ENCODE measurements around the gene METTL26.
"Not testable (repeated sequence)": the region's sequence is repeated elsewhere in the genome, so short reads cannot be mapped to it uniquely, and the experiment has no call there.

METTL26 gene

DNA sequence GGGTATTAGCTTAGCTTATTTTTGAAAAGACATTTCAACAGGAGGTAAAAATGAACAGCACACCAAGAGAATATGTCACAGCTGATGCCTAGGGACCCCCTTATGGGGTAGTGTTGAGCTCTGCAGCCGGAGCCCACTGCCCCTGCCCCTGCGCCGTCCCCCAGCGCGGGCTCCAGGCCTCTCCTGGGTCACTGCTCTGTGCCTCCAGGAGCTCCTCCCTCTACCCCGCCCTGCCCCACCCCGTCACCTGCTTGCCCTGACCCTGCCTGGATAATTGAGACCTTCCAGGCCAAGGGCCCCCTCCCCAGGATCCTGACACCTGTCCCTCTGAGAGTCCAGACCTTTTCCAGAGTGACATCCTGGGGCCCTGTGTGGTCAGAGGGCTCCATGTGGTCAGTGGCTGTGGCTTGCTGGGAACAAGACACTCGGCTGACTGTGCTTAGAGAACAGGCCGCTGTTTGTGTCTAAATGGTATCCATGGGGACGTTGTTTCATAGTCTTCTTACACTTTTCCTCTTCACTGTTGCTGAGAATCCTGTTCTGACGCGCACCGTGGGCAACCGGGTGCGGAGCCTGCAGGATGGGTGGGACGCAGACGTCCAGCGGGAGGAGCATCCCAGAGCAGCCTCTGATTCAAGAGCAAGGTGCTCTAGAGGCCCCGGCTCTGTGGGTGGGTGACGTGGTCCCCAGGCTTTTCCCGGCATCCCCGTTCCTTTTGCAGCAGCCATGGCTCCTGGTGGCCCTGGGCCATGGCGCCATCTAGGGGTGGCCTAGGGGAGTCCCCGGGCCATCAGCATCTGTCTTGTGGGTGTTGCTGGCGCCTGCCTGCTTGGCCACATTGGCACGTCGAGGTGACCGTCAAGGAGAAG lies 25.4 kb downstream of the METTL26 start:
- no peak overlapping the region for H3K9ac ChIP-seq (ENCODE audit: low read length)
- no peak overlapping the region for H3K4me3 ChIP-seq (ENCODE audit: low read length)
- no peaks in the 10 kb centered on the region for H3K36me3 ChIP-seq (ENCODE audit: control insufficient read depth, insufficient read depth, low read length, severe bottlenecking)
- no peaks in the 10 kb centered on the region for H3K4me1 ChIP-seq (ENCODE audit: control insufficient read depth, insufficient read depth, low read length)
- H3K9me3 ChIP-seq (ENCODE audit: control insufficient read depth, low read length): no peaks in the 10 kb centered on the region
- no peaks in the 10 kb centered on the region for H3K27me3 ChIP-seq (replicated peaks; ENCODE audit: control insufficient read depth, insufficient read depth, low read length)
- peak; percentile 50 for DNase-seq (ENCODE audit: low read depth)

DNA sequence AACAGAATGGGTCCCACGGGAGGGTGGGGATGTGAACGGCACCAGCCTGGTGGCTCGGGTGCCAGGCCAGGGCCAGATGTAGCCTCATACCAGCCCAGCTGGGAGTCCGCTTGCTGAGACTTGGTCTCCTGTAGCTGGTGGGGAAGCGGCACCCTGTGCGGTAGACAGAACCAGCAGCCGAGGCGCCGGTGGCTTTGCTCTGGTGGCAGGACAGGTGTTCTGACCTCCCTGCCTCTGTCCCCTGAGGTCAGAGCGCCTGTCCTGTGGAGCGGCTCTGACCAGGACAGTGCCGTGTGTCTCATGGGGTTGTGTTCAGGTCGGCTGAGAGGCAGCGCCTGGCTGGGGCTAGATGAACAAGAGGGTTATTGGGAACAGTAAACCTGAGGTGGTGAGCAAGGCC lies 26.1 kb downstream of the METTL26 start:
- H3K9me3 ChIP-seq (ENCODE audit: control insufficient read depth, low read length): no peaks in the 10 kb centered on the region
- H3K27me3 ChIP-seq (replicated peaks; ENCODE audit: control insufficient read depth, insufficient read depth, low read length): no peaks in the 10 kb centered on the region
- H3K9ac ChIP-seq (ENCODE audit: low read length): no peak overlapping the region
- no peak for DNase-seq (ENCODE audit: low read depth)
- no peaks in the 10 kb centered on the region for H3K4me1 ChIP-seq (ENCODE audit: control insufficient read depth, insufficient read depth, low read length)
- H3K4me3 ChIP-seq (ENCODE audit: low read length): no peak overlapping the region
- H3K36me3 ChIP-seq (ENCODE audit: control insufficient read depth, insufficient read depth, low read length, severe bottlenecking): no peaks in the 10 kb centered on the region

DNA sequence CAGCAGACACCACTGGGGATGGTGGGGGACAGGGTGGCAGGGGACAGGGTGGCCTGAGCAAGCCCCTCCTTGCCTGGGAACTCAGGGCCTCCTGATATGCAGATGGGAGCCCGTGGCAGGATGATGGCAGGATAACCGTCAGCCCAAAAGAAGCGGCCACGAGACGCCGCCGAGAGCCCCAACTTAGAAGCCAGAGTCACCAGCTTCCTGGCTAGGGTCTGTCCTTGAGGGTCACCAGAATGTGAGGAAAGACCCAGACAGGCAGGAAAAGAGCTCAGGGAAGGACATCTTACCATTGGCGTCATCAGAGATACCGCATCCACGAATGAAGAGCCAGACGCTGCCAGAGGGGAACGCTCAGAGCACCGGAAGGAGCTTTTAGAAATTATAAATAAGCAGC lies 26.8 kb downstream of the METTL26 start:
- H3K27me3 ChIP-seq (replicated peaks; ENCODE audit: control insufficient read depth, insufficient read depth, low read length): no peaks in the 10 kb centered on the region
- DNase-seq (ENCODE audit: low read depth): no peak
- no peak overlapping the region for H3K4me3 ChIP-seq (ENCODE audit: low read length)
- no peak overlapping the region for H3K9ac ChIP-seq (ENCODE audit: low read length)
- H3K36me3 ChIP-seq (ENCODE audit: control insufficient read depth, insufficient read depth, low read length, severe bottlenecking): no peaks in the 10 kb centered on the region
- no peaks in the 10 kb centered on the region for H3K9me3 ChIP-seq (ENCODE audit: control insufficient read depth, low read length)
- H3K4me1 ChIP-seq (ENCODE audit: control insufficient read depth, insufficient read depth, low read length): no peaks in the 10 kb centered on the region

DNA sequence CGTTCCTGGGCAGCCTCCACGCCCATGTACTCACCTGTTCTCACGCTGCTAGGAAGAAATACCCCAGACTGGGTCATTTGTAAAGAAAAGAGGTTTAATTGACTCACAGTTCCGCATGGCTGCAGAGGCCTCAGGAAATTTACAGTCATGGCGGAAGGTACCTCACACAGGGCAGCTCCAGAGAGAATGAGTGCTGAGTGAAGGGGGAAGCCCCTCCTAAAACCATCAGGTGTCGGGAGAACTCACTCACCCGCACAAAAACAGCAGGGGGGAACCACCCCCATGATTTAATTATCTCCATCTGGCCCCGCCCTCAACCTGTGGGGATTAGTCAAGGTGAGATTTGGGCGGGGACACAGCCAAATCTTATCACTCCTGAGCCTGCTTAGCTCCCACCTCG lies 28.1 kb downstream of the METTL26 start:
- Histone ChIP-seq H3K4me3 (ENCODE audit: low read length) (no peak overlapping the region), H3K9ac (ENCODE audit: low read length) (no peak overlapping the region), H3K36me3 (ENCODE audit: control insufficient read depth, insufficient read depth, low read length, severe bottlenecking) (no peaks in the 10 kb centered on the region), H3K9me3 (ENCODE audit: control insufficient read depth, low read length) (no peaks in the 10 kb centered on the region), H3K4me1 (ENCODE audit: control insufficient read depth, insufficient read depth, low read length) (no peaks in the 10 kb centered on the region), H3K27me3 (replicated peaks; ENCODE audit: control insufficient read depth, insufficient read depth, low read length) (no peaks in the 10 kb centered on the region)
- no peak for DNase-seq (ENCODE audit: low read depth)

DNA sequence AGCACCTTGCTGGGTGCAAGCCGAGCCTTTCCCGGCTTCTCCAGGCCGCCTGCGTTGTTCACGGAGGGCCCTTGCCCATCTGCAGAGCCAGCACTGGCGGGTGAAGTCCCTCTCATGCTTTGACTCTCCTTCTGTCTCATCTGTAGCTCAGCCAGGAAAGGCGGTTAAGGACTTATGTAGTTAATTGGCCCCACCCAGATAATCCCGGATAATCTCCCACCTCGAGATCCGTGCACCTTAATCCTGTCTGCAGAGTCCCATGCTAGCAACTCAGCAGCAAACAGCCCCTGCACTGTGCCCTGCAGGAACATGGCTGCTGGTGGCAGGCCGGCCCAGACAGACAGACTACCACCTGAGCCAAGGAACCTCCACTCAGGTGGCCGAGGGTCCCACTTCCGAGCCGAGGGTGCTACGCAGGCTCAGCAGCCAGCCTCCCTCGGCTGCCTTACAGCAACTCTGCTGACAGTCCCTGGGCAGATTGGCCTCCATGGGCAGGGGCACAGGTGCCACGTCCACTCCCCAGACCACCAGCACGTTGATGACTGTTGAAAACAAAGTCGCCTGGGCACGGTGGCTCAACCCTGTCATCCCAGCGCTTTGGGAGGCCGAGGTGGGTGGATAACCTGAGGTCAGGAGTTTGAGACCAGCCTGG lies 29.3 kb downstream of the METTL26 start:
- Histone ChIP-seq H3K9ac (ENCODE audit: low read length) (no peak overlapping the region), H3K4me3 (ENCODE audit: low read length) (no peak overlapping the region), H3K9me3 (ENCODE audit: control insufficient read depth, low read length) (no peaks in the 10 kb centered on the region), H3K4me1 (ENCODE audit: control insufficient read depth, insufficient read depth, low read length) (no peaks in the 10 kb centered on the region), H3K27me3 (replicated peaks; ENCODE audit: control insufficient read depth, insufficient read depth, low read length) (no peaks in the 10 kb centered on the region), H3K36me3 (ENCODE audit: control insufficient read depth, insufficient read depth, low read length, severe bottlenecking) (no peaks in the 10 kb centered on the region)
- DNase-seq (ENCODE audit: low read depth): no peak

DNA sequence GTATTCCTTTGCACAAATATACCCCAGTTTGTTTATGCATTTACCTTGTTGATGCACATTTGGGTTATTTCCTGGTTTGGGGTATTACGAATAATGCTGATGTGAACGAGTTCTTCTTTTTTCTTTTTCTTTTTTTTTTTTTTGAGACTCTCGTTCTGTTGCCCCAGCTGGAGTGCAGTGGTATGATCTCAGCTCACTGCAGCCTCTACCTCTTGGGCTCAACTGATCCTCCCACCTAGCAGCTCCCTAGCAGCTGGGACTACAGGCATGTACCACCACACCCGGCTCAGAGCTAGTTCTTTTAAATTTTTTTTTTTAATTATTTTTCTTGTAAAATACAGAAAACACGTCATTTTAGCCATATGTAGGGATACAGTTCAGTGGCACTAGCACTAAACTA lies 32.2 kb downstream of the METTL26 start:
- H3K4me1 ChIP-seq (ENCODE audit: control insufficient read depth, insufficient read depth, low read length): no peaks in the 10 kb centered on the region
- H3K27me3 ChIP-seq (replicated peaks; ENCODE audit: control insufficient read depth, insufficient read depth, low read length): no peaks in the 10 kb centered on the region
- peaks cover 6% of the 10 kb centered on the region for H3K36me3 ChIP-seq (ENCODE audit: control insufficient read depth, insufficient read depth, low read length, severe bottlenecking)
- no peak for DNase-seq (ENCODE audit: low read depth)
- H3K9me3 ChIP-seq (ENCODE audit: control insufficient read depth, low read length): no peaks in the 10 kb centered on the region
- H3K9ac ChIP-seq (ENCODE audit: low read length): no peak overlapping the region
- no peak overlapping the region for H3K4me3 ChIP-seq (ENCODE audit: low read length)

DNA sequence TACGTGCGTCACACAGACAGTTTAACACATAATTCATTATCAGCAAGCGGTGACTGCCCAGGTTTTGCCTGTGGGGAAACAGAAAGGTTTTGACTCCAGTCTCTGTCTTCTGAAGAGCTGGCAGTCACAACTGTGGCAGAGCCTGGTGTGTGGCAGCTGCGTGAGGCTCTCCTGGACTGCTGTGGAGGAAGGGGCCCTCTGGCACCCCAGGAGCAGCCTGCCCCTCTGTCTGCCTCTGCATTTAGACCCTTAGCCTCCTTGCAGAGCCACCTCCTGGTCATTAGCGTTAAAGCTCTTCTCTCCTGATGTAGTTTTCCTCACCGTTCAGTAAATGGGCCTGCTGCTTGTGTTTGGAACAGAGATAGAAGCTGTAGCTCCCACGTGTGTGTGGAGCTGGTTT lies 35.3 kb downstream of the METTL26 start:
- Histone ChIP-seq H3K9me3 (ENCODE audit: control insufficient read depth, low read length) (no peaks in the 10 kb centered on the region), H3K27me3 (replicated peaks; ENCODE audit: control insufficient read depth, insufficient read depth, low read length) (no peaks in the 10 kb centered on the region), H3K36me3 (ENCODE audit: control insufficient read depth, insufficient read depth, low read length, severe bottlenecking) (peaks cover 12% of the 10 kb centered on the region), H3K9ac (ENCODE audit: low read length) (no peak overlapping the region), H3K4me1 (ENCODE audit: control insufficient read depth, insufficient read depth, low read length) (no peaks in the 10 kb centered on the region), H3K4me3 (ENCODE audit: low read length) (no peak overlapping the region)
- peak; percentile 16 for DNase-seq (ENCODE audit: low read depth)

DNA sequence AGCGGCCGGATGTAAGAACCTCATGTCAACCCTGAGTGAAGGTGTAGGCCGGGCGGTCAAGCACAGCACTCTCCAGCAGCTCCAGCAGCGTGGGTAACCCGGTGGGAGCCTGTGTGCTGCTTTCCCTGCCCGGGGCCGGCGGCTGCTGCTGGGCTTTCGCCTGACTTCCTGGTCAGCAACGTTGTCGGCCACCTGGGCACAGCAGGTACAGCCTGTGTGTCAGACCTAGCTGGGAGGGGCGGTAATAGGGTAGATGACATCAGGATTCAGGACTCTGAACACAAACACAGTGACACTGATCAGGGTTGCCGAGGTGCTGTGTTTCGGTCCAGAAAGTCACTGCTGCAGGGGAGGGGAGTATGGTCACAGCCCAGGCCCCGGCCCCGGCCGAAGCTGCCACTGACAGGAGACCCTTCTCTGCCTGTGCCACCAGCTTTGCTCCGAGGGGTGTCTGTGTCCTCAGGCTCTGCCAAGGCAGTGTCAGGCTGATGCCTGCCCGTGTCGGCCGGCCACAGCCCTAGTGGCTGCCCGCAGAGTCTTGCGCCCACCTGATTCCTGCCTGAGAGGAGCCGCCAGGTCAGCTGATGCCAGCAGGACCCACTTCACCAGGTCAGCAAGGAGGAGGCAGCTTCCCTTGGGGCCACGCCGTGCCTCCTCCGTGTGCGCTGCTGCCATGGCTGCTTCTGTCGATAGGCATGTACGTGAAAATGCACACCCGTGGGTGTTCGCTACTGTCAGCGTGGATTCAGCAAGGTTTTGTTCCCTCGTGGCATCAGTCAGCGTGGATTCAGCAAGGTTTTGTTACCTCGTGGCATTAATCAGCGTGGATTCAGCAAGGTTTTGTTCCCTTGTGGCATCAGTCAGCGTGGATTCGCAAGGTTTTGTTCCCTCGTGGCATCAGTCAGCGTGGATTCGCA lies 37.0 kb downstream of the METTL26 start:
- Histone ChIP-seq H3K4me3 (ENCODE audit: low read length) (no peak overlapping the region), H3K9me3 (ENCODE audit: control insufficient read depth, low read length) (no peaks in the 10 kb centered on the region), H3K4me1 (ENCODE audit: control insufficient read depth, insufficient read depth, low read length) (no peaks in the 10 kb centered on the region), H3K36me3 (ENCODE audit: control insufficient read depth, insufficient read depth, low read length, severe bottlenecking) (peaks cover 12% of the 10 kb centered on the region), H3K27me3 (replicated peaks; ENCODE audit: control insufficient read depth, insufficient read depth, low read length) (no peaks in the 10 kb centered on the region), H3K9ac (ENCODE audit: low read length) (no peak overlapping the region)
- no peak for DNase-seq (ENCODE audit: low read depth)

DNA sequence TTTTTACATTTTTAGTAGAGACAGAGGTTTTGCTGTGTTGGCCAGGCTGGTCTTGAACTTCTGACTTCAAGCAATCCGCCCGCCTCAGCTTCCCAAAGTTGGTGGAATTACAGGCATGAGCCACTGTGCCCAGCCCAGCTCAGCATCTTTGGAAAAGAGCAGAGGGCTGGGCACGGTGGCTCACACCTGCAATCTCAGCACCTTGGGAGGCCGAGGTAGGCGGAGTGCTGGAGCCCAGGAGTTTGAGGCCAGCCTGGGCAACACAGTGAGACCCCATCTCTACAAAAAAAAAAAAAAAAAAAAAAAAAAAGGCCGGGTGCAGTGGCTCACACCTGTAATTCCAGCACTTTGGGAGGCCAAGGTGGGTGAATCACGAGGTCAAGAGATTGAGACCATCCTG lies 38.5 kb downstream of the METTL26 start:
- H3K4me1 ChIP-seq (ENCODE audit: control insufficient read depth, insufficient read depth, low read length); H3K27me3 ChIP-seq (replicated peaks; ENCODE audit: control insufficient read depth, insufficient read depth, low read length); H3K9me3 ChIP-seq (ENCODE audit: control insufficient read depth, low read length); DNase-seq (ENCODE audit: low read depth); H3K4me3 ChIP-seq (ENCODE audit: low read length); H3K9ac ChIP-seq (ENCODE audit: low read length): not testable (repeated sequence)
- H3K36me3 ChIP-seq (ENCODE audit: control insufficient read depth, insufficient read depth, low read length, severe bottlenecking): peaks cover 16% of the 10 kb centered on the region

DNA sequence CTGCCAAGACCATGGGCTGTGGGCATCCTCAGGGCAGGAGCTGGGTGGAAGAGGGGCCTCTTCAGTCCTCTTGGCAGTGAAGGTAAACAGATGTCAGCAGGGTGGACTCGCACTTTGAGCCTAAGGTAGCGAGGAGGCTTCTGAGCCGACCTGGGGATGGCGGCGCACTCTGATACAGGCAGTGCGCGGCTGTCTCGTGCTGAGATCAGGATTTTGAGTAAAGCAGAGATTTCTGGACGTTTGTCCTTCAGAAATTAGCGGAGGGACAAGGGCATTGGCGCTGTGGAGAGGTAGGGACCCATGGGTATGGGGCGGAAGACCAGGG lies 39.4 kb downstream of the METTL26 start:
- no peak overlapping the region for H3K4me3 ChIP-seq (ENCODE audit: low read length)
- H3K9me3 ChIP-seq (ENCODE audit: control insufficient read depth, low read length): no peaks in the 10 kb centered on the region
- no peak overlapping the region for H3K9ac ChIP-seq (ENCODE audit: low read length)
- peaks cover 16% of the 10 kb centered on the region for H3K36me3 ChIP-seq (ENCODE audit: control insufficient read depth, insufficient read depth, low read length, severe bottlenecking)
- DNase-seq (ENCODE audit: low read depth): no peak
- no peaks in the 10 kb centered on the region for H3K27me3 ChIP-seq (replicated peaks; ENCODE audit: control insufficient read depth, insufficient read depth, low read length)
- H3K4me1 ChIP-seq (ENCODE audit: control insufficient read depth, insufficient read depth, low read length): peaks cover 18% of the 10 kb centered on the region

Measured in adipocyte (in vitro differentiated cells).